SU-DHL-6 (cell line): ENCODE measurements around the gene THAP2.

Source experiments
- EZH2phosphoT487 ChIP-seq: fragments of 200-600 bp; sonication (generic), shearing (Covaris generic); conservative IDR thresholded peaks from 2 replicates; pipeline ENCODE4 v1.6.1; 2018; ENCODE audit warnings: mild to moderate bottlenecking, antibody characterized with exemption, low read length, moderate library complexity, mixed read lengths
- TF ChIP-seq, protein P1 (sequence below): fragments of 200-600 bp; sonication (generic); IDR thresholded peaks from one replicate; pipeline ENCODE4 v1.5.1; 2017; ENCODE audit warnings: antibody characterized with exemption, mild to moderate bottlenecking, low read length, moderate library complexity; ENCODE audit not compliant: insufficient read depth, poor library complexity, severe bottlenecking

GRCh38 chr12:71656740-71657139 is 7.4 kb upstream of the THAP2 start:
- TF ChIP-seq, protein P1, sequence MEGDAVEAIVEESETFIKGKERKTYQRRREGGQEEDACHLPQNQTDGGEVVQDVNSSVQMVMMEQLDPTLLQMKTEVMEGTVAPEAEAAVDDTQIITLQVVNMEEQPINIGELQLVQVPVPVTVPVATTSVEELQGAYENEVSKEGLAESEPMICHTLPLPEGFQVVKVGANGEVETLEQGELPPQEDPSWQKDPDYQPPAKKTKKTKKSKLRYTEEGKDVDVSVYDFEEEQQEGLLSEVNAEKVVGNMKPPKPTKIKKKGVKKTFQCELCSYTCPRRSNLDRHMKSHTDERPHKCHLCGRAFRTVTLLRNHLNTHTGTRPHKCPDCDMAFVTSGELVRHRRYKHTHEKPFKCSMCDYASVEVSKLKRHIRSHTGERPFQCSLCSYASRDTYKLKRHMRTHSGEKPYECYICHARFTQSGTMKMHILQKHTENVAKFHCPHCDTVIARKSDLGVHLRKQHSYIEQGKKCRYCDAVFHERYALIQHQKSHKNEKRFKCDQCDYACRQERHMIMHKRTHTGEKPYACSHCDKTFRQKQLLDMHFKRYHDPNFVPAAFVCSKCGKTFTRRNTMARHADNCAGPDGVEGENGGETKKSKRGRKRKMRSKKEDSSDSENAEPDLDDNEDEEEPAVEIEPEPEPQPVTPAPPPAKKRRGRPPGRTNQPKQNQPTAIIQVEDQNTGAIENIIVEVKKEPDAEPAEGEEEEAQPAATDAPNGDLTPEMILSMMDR: no peak
- TF ChIP-seq EZH2phosphoT487: no peak
